GM13977 (cell line): Measurements from ENCODE around the gene CCDC83.

ENCODE experiments used
- DNase-seq: peaks from one replicate; pipeline ENCODE4 v3.0.0; 2012; ENCODE audit warnings: low spot score
- in situ Hi-C: fragments of 300-500 bp; cut with MboI; formaldehyde crosslinking; loops from one replicate; pipeline ENCODE4 v1.12.0; 2022; ENCODE audit warnings: low sequenced_read_pairs, low pct_unique_long_range_greater_than_20kb, mixed read lengths, inconsistent platforms; ENCODE audit not compliant: unreplicated experiment
- TF ChIP-seq, protein P1 (sequence below): IDR thresholded peaks from 2 replicates; pipeline ENCODE4 v1.5.1; 2012; ENCODE audit warnings: mild to moderate bottlenecking, control low read depth; ENCODE audit not compliant: insufficient read depth; ENCODE audit errors: extremely low read depth, missing control alignments

The CCDC83 gene

DNA sequence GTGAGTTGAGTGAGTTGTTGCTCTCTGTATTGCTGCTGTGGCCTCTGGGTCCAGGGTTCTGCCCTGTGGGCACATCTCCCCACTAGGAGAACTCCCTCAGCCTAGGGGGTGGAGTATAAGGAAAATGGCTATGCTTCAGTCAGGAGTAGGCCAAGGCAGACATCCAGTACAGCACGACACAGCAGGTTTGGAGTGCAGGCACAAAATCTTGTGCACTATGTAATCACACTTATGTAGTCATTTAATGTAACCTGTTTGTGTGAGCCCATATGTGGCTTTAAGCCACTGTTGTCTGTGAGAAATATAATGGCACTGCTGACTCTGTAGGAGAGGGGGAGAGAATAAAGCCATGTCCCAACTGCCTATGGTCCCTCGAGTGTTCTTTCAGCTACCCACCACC, 90.1 kb downstream of the CCDC83 start:
- TF ChIP-seq, protein P1, sequence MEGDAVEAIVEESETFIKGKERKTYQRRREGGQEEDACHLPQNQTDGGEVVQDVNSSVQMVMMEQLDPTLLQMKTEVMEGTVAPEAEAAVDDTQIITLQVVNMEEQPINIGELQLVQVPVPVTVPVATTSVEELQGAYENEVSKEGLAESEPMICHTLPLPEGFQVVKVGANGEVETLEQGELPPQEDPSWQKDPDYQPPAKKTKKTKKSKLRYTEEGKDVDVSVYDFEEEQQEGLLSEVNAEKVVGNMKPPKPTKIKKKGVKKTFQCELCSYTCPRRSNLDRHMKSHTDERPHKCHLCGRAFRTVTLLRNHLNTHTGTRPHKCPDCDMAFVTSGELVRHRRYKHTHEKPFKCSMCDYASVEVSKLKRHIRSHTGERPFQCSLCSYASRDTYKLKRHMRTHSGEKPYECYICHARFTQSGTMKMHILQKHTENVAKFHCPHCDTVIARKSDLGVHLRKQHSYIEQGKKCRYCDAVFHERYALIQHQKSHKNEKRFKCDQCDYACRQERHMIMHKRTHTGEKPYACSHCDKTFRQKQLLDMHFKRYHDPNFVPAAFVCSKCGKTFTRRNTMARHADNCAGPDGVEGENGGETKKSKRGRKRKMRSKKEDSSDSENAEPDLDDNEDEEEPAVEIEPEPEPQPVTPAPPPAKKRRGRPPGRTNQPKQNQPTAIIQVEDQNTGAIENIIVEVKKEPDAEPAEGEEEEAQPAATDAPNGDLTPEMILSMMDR: no peak
- in situ Hi-C loops: loop anchor here (10.0 kb wide), 1 partner anchor 350 kb away; no protein-coding TSS in a partner anchor
- DNase-seq: no peak

DNA sequence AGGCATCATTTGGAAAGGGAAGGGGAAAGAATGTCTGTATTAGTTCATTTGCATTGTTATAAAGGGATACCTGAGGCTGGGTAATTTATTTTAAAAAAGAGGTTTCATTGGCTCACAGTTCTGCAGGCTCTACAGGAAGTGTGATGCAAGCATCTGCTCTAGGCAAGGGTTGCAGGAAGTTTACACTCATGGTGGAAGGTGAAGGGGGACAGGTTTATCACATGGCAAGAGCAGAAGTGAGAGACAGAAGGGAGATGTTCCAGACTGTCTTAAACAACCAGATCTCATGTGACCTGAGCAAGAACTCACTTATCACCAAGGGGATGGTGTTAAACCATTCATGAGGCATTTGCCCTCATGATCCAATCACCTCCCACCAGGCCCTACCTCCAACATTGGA, 90.6 kb downstream of the CCDC83 start:
- in situ Hi-C loops: loop anchor here (10.0 kb wide), 1 partner anchor 349 kb away; no protein-coding TSS in a partner anchor
- DNase-seq: no peak
- TF ChIP-seq, protein P1: no peak

- TF ChIP-seq, protein P1: no peak
- in situ Hi-C loops: loop anchor here (10.0 kb wide), 1 partner anchor 349 kb away; no protein-coding TSS in a partner anchor
- no peak for DNase-seq
These were observed 91.0 kb downstream of the CCDC83 start for GRCh38 chr11:85946221-85946620.

GRCh38 chr11:85947431-85948272, 92.5 kb downstream of the CCDC83 start:
- DNase-seq: peak; percentile 26
- in situ Hi-C loops: loop anchor here (10.0 kb wide), 1 partner anchor 347 kb away; no protein-coding TSS in a partner anchor
- TF ChIP-seq, protein P1: no peak

DNA sequence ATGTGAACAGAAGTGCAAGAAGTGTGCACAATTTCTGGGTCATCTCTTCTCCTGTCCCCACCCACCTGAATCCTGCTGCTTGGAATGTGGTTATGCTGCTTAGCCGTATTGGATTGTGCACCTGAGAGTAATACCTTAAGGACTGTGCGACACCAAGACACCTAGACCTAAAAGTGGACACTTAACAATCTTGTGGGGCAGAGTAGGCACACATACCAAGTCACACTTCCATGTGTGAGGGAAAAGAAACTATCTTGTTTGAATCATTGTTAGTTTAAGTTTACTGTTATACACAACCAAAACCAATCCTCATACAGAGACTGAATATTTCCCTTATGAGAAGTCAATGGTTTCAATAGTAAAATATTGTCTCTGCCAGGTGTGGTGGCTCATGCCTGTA, 93.7 kb downstream of the CCDC83 start:
- no peak for DNase-seq
- TF ChIP-seq, protein P1: no peak
- in situ Hi-C loops: loop anchor here (10.0 kb wide), 1 partner anchor 346 kb away; no protein-coding TSS in a partner anchor

- in situ Hi-C loops: loop anchor here (10.0 kb wide), 1 partner anchor 345 kb away; no protein-coding TSS in a partner anchor
- DNase-seq: no peak
- TF ChIP-seq, protein P1: no peak
These were observed 94.6 kb downstream of the CCDC83 start for GRCh38 chr11:85949798-85950197.
